SK-N-SH (cell line): ENCODE measurements around the gene NBEA. TPM values are rescaled to one million over a fixed set of nuclear protein-coding genes. Genes with fewer than 3 reads are reported as not detected.

Experiments used
- CTCF ChIA-PET: fragments of 300-600, 350-600 bp; formaldehyde crosslinking; extraction: SDS; loops from one replicate; lab custom pipeline; 2021; lab: Yijun Ruan, JAX
- POLR2A ChIA-PET: fragments of 350-600 bp; sonication (Branson Sonifier 250); formaldehyde crosslinking; extraction: SDS; loops from one replicate; lab custom pipeline; 2020; ENCODE audit warnings: antibody characterized with exemption, inconsistent platforms; lab: Yijun Ruan, JAX
- DNase-seq: peaks from one replicate; pipeline ENCODE4 v3.0.0; 2012
- H2AFZ ChIP-seq: fragments of 200-600 bp; sonication (generic); 2 replicates; pipeline ENCODE4 v1.8.1; 2016; ENCODE audit warnings: antibody characterized with exemption, mild to moderate bottlenecking, low read depth
- H3F3A ChIP-seq: fragments of 200-600 bp; sonication (generic); replicated peaks from 2 replicates; pipeline ENCODE3; 2016; ENCODE audit warnings: antibody characterized with exemption, mild to moderate bottlenecking; ENCODE audit not compliant: insufficient read depth
- H3K27ac ChIP-seq, 2 experiments: fragments of 200-500 bp in 1 of 2; fragments of 200-600 bp in 1 of 2; sonication (Bioruptor generic) in 1 of 2; sonication (generic), shearing (Covaris generic) in 1 of 2; 2 replicates each; pipeline versions ENCODE4 v1.5.1 to v1.6.1; 2014 to 2016; ENCODE audit warnings: low read depth in 2 of 2, inconsistent platforms in 1 of 2, low read length in 1 of 2, mild to moderate bottlenecking in 1 of 2, mixed read lengths in 1 of 2
- H3K27me3 ChIP-seq: fragments of 200-600 bp; sonication (generic), shearing (Covaris generic); 2 replicates; pipeline ENCODE4 v1.6.1; 2016; ENCODE audit warnings: mixed run types; ENCODE audit not compliant: insufficient read depth
- H3K36me3 ChIP-seq, 2 experiments: fragments of 200-500 bp in 1 of 2; fragments of 200-600 bp in 1 of 2; sonication (Bioruptor generic) in 1 of 2; sonication (generic) in 1 of 2; replicated peaks in 1 of 2; 2 replicates each; pipeline versions ENCODE3 to v1.5.1; 2014 to 2016; ENCODE audit warnings: low read length in 1 of 2, mild to moderate bottlenecking in 1 of 2; ENCODE audit not compliant: insufficient read depth in 2 of 2, control insufficient read depth in 1 of 2
- H3K4me1 ChIP-seq, 2 experiments: fragments of 200-500 bp in 1 of 2; fragments of 200-600 bp in 1 of 2; sonication (Bioruptor generic) in 1 of 2; sonication (generic), shearing (Covaris generic) in 1 of 2; 2 replicates each; pipeline versions ENCODE4 v1.5.1 to v1.6.1; 2014 to 2016; ENCODE audit warnings: low read depth in 1 of 2, low read length in 1 of 2, mixed run types in 1 of 2; ENCODE audit not compliant: insufficient read depth in 2 of 2, control insufficient read depth in 1 of 2
- H3K4me2 ChIP-seq: fragments of 200-600 bp; sonication (generic), shearing (Covaris generic); 2 replicates; pipeline ENCODE4 v1.6.1; 2017; ENCODE audit warnings: mixed run types
- H3K4me3 ChIP-seq, 2 experiments: fragments of 200-500 bp in 1 of 2; fragments of 200-600 bp in 1 of 2; sonication (Bioruptor generic) in 1 of 2; sonication (generic), shearing (Covaris generic) in 1 of 2; 2 replicates each; pipeline versions ENCODE4 v1.5.1 to v1.8.1; 2014 to 2016; ENCODE audit warnings: low read depth in 2 of 2, inconsistent platforms in 1 of 2, low read length in 1 of 2, mild to moderate bottlenecking in 1 of 2, mixed read lengths in 1 of 2, moderate library complexity in 1 of 2
- H3K79me2 ChIP-seq: fragments of 200-600 bp; sonication (generic); 2 replicates; pipeline ENCODE4 v1.8.1; 2017; ENCODE audit warnings: mild to moderate bottlenecking; ENCODE audit not compliant: insufficient read depth
- H3K9ac ChIP-seq: fragments of 200-600 bp; sonication (generic); 2 replicates; pipeline ENCODE4 v1.6.1; 2017; ENCODE audit warnings: mixed run types
- H3K9me2 ChIP-seq: fragments of 200-600 bp; sonication (generic); 2 replicates; pipeline ENCODE4 v1.6.1; 2017; ENCODE audit warnings: mixed run types
- H3K9me3 ChIP-seq: fragments of 200-600 bp; sonication (generic); 2 replicates; pipeline ENCODE4 v1.6.1; 2017; ENCODE audit warnings: mixed run types, mild to moderate bottlenecking, moderate library complexity
- H4K20me1 ChIP-seq: fragments of 200-600 bp; sonication (generic); 2 replicates; pipeline ENCODE4 v1.6.1; 2017; ENCODE audit warnings: mild to moderate bottlenecking, mixed run types; ENCODE audit not compliant: insufficient read depth
- CHD2 ChIP-seq: fragments of 150-350 bp; IDR thresholded peaks from 2 replicates; pipeline ENCODE4 v1.6.1; 2018; ENCODE audit warnings: low read length; ENCODE audit not compliant: partially characterized antibody
- EZH2phosphoT487 ChIP-seq: fragments of 200-600 bp; sonication (generic); IDR thresholded peaks from 2 replicates; pipeline ENCODE4 v1.6.1; 2017; ENCODE audit warnings: low read depth, mixed run types, mild to moderate bottlenecking, antibody characterized with exemption, moderate library complexity, borderline replicate concordance
- FOSL2 ChIP-seq: IDR thresholded peaks from 2 replicates; pipeline ENCODE4 v1.4.0; 2012; ENCODE audit warnings: low read depth, mild to moderate bottlenecking, moderate library complexity, borderline replicate concordance
- IRF3 ChIP-seq: fragments of 150-350 bp; IDR thresholded peaks from 2 replicates; pipeline ENCODE4 v1.6.1; 2016; ENCODE audit warnings: mild to moderate bottlenecking, low read depth, low read length
- JUND ChIP-seq: IDR thresholded peaks from 2 replicates; pipeline ENCODE4 v1.4.0; 2012
- MEF2A ChIP-seq: IDR thresholded peaks from 2 replicates; pipeline ENCODE4 v1.4.0; 2012; ENCODE audit warnings: low read depth, borderline replicate concordance
- RFX5 ChIP-seq: IDR thresholded peaks from 2 replicates; pipeline ENCODE4 v1.6.1; 2012; ENCODE audit warnings: mild to moderate bottlenecking, improper control_type of control experiment, low read length
- TEAD4 ChIP-seq: IDR thresholded peaks from 2 replicates; pipeline ENCODE4 v1.4.0; 2012; ENCODE audit warnings: mild to moderate bottlenecking, borderline replicate concordance; ENCODE audit not compliant: insufficient read depth
- YY1 ChIP-seq: IDR thresholded peaks from 2 replicates; pipeline ENCODE4 v1.4.0; 2012; ENCODE audit warnings: low read depth, mild to moderate bottlenecking
- WGBS: methylation state at CpG from one replicate; pipeline ENCODE4 v1.1.6; 2017; ENCODE audit warnings: low lambda C conversion rate; 5-methylcytosine and 5-hydroxymethylcytosine counted together
- polyA plus RNA-seq, 3 experiments: library from polyadenylated mRNA; depleted of rRNA; stranded (reverse); fragments of >200 nt; gene quantifications; 2 replicates each; pipeline ENCODE4 v1.2.3, GENCODE V29; 2012
- TF ChIP-seq, protein P1 (sequence below): IDR thresholded peaks from 2 replicates; pipeline ENCODE4 v1.4.0; 2012; ENCODE audit warnings: low read depth, borderline replicate concordance

The NBEA gene
- polyA plus RNA-seq, 1 of the 3 experiments (the other 2 are of a cell fraction), result 12.3 TPM

DNA sequence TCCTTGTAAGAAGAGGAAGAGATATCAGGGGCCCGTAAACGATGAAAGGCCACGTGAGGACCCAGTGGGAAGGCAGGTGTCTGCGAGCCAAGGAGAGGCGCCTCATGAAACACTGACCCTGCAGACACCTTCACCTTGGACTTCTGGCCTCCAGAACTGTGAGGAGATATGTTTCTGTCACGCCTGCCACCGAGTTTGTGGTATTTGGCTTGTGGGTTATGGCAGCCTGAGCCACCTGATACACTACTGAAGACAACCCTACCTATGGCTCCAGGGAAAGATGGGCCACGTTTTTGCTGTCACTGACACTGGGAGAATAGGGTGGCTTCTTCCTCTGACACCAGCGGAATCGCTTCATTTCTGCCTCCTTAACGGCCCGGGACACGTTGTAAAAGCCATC, 752.0 kb downstream of the NBEA start:
- Histone ChIP-seq H3K9me3 (no peaks in the 10 kb centered on the region), H3K4me2 (no peak overlapping the region), H3K36me3 (no peaks in the 10 kb centered on the region), H4K20me1 (no peaks in the 10 kb centered on the region), H3K79me2 (no peaks in the 10 kb centered on the region), H3K4me3 (no peak overlapping the region), H3K9me2 (no peaks in the 10 kb centered on the region), H3K27ac (no peak overlapping the region), H3F3A (peaks cover 5% of the 10 kb centered on the region), H3K9ac (no peak overlapping the region), H3K4me1 (peaks cover 4 to 7% of the 10 kb centered on the region in 2 experiments; a peak in 3 of 4 replicates), H2AFZ (no peak overlapping the region), H3K27me3 (no peaks in the 10 kb centered on the region)
- CTCF ChIA-PET, result no interaction called here
- TF ChIP-seq JUND (no peak), FOSL2 (no peak), YY1 (no peak), TEAD4 (no peak), RFX5 (no peak)
- TF ChIP-seq, protein P1, sequence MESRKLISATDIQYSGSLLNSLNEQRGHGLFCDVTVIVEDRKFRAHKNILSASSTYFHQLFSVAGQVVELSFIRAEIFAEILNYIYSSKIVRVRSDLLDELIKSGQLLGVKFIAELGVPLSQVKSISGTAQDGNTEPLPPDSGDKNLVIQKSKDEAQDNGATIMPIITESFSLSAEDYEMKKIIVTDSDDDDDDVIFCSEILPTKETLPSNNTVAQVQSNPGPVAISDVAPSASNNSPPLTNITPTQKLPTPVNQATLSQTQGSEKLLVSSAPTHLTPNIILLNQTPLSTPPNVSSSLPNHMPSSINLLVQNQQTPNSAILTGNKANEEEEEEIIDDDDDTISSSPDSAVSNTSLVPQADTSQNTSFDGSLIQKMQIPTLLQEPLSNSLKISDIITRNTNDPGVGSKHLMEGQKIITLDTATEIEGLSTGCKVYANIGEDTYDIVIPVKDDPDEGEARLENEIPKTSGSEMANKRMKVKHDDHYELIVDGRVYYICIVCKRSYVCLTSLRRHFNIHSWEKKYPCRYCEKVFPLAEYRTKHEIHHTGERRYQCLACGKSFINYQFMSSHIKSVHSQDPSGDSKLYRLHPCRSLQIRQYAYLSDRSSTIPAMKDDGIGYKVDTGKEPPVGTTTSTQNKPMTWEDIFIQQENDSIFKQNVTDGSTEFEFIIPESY, result no peak
- WGBS, result 91% methylated on average over 13 of the region's 13 CpGs
- POLR2A ChIA-PET, result no interaction called here
- no peak for DNase-seq

- H3K4me3 ChIP-seq, result no peak overlapping the region
- no peaks in the 10 kb centered on the region for H3K36me3 ChIP-seq
- no peak overlapping the region for H3K9ac ChIP-seq
- no peaks in the 10 kb centered on the region for H4K20me1 ChIP-seq
- no peaks in the 10 kb centered on the region for H3K9me2 ChIP-seq
- no peak overlapping the region for H3K4me2 ChIP-seq
- H3K79me2 ChIP-seq, result no peaks in the 10 kb centered on the region
- WGBS, result 93% methylated on average over 25 of the region's 26 CpGs
- ChIA-PET POLR2A (no interaction called here), CTCF (no interaction called here)
- TF ChIP-seq MEF2A, result no peak
- no peak for TF ChIP-seq EZH2phosphoT487
- TF ChIP-seq CHD2, result no peak
- H2AFZ ChIP-seq, result no peak overlapping the region
- H3K27me3 ChIP-seq, result no peaks in the 10 kb centered on the region
- H3K4me1 ChIP-seq, result peaks cover 7 to 11% of the 10 kb centered on the region in 2 experiments
- DNase-seq, result no peak
- H3K9me3 ChIP-seq, result no peaks in the 10 kb centered on the region
- H3K27ac ChIP-seq, result no peak overlapping the region
- peaks cover 5% of the 10 kb centered on the region for H3F3A ChIP-seq
Measured at GRCh38 chr13:35694549-35695447, 752.7 kb downstream of the NBEA start.

- Histone ChIP-seq H3K4me1 (peaks cover 10 to 16% of the 10 kb centered on the region in 2 experiments), H3K79me2 (no peaks in the 10 kb centered on the region), H3K4me2 (no peak overlapping the region), H4K20me1 (no peaks in the 10 kb centered on the region), H3K9me3 (no peaks in the 10 kb centered on the region), H2AFZ (no peak overlapping the region), H3K36me3 (no peaks in the 10 kb centered on the region), H3K4me3 (no peak overlapping the region), H3K9ac (no peak overlapping the region), H3F3A (peaks cover 9% of the 10 kb centered on the region), H3K27ac (no peak overlapping the region), H3K9me2 (no peaks in the 10 kb centered on the region), H3K27me3 (no peaks in the 10 kb centered on the region)
- no peak for TF ChIP-seq IRF3
- DNase-seq, result no peak
- ChIA-PET POLR2A (no interaction called here), CTCF (no interaction called here)
- WGBS, result 89% methylated on average over 14 of the region's 15 CpGs
Measured at GRCh38 chr13:35695448-35695770, 753.3 kb downstream of the NBEA start.
